Neural cell (in vitro differentiated cells): Measurements from ENCODE around the gene CMTM8.

Source experiments
- CTCF ChIP-seq: fragments of 450-650 bp; IDR thresholded peaks from 2 replicates; pipeline ENCODE4 v1.5.1; 2014; ENCODE audit warnings: antibody characterized with exemption, mild to moderate bottlenecking, moderate library complexity; ENCODE audit not compliant: poor library complexity, severe bottlenecking
- EP300 ChIP-seq: fragments of 450-650 bp; conservative IDR thresholded peaks from 2 replicates; pipeline ENCODE4 v1.6.1; 2014; ENCODE audit warnings: antibody characterized with exemption, mild to moderate bottlenecking, moderate library complexity; ENCODE audit not compliant: poor library complexity, severe bottlenecking
- EZH2 ChIP-seq: fragments of 200-600, 300-800 bp; shearing (Covaris generic), sonication (generic); IDR thresholded peaks from 2 replicates; pipeline ENCODE4 v1.6.1; 2014; ENCODE audit warnings: antibody characterized with exemption, low read length, borderline replicate concordance, mild to moderate bottlenecking; ENCODE audit not compliant: insufficient read depth, poor library complexity, severe bottlenecking
- RAD21 ChIP-seq: fragments of 450-650 bp; conservative IDR thresholded peaks from 2 replicates; pipeline ENCODE4 v1.6.1; 2014; ENCODE audit warnings: antibody characterized with exemption, mild to moderate bottlenecking, moderate library complexity
- SMC3 ChIP-seq: fragments of 450-650 bp; conservative IDR thresholded peaks from 2 replicates; pipeline ENCODE4 v1.6.1; 2014; ENCODE audit warnings: antibody characterized with exemption, mild to moderate bottlenecking, moderate library complexity; ENCODE audit not compliant: poor library complexity
- TF ChIP-seq, protein P1 (sequence below): IDR thresholded peaks from 2 replicates; pipeline ENCODE4 v1.6.1; 2012; ENCODE audit warnings: borderline replicate concordance

- no peak for TF ChIP-seq RAD21
- TF ChIP-seq, protein P1, sequence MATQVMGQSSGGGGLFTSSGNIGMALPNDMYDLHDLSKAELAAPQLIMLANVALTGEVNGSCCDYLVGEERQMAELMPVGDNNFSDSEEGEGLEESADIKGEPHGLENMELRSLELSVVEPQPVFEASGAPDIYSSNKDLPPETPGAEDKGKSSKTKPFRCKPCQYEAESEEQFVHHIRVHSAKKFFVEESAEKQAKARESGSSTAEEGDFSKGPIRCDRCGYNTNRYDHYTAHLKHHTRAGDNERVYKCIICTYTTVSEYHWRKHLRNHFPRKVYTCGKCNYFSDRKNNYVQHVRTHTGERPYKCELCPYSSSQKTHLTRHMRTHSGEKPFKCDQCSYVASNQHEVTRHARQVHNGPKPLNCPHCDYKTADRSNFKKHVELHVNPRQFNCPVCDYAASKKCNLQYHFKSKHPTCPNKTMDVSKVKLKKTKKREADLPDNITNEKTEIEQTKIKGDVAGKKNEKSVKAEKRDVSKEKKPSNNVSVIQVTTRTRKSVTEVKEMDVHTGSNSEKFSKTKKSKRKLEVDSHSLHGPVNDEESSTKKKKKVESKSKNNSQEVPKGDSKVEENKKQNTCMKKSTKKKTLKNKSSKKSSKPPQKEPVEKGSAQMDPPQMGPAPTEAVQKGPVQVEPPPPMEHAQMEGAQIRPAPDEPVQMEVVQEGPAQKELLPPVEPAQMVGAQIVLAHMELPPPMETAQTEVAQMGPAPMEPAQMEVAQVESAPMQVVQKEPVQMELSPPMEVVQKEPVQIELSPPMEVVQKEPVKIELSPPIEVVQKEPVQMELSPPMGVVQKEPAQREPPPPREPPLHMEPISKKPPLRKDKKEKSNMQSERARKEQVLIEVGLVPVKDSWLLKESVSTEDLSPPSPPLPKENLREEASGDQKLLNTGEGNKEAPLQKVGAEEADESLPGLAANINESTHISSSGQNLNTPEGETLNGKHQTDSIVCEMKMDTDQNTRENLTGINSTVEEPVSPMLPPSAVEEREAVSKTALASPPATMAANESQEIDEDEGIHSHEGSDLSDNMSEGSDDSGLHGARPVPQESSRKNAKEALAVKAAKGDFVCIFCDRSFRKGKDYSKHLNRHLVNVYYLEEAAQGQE = no peak
- no peak for TF ChIP-seq CTCF
- no peak for TF ChIP-seq SMC3
- TF ChIP-seq EP300 = no peak
- no peak for TF ChIP-seq EZH2
Observed at GRCh38 chr3:32316319-32316718, 77.8 kb downstream of the CMTM8 start.
